HL-60 (cell line): ENCODE measurements around the gene MOB3B.

Experiments
- DNase-seq, 2 experiments: peaks; one replicate each; pipeline ENCODE4 v3.0.0-alpha.2; 2010 to 2020; ENCODE audit warnings: low read depth in 1 of 2, low spot score in 1 of 2
- H3K27ac ChIP-seq: fragments of 250-450 bp; sonication (Bioruptor Pico); replicated peaks from 2 replicates; pipeline ENCODE4 v1.5.1; 2020; ENCODE audit warnings: mild to moderate bottlenecking, moderate library complexity
- H3K27me3 ChIP-seq: fragments of 250-450 bp; sonication (Bioruptor Pico); 2 replicates; pipeline ENCODE4 v1.5.1; 2021; ENCODE audit warnings: mild to moderate bottlenecking, moderate library complexity; ENCODE audit not compliant: insufficient read depth, poor library complexity, severe bottlenecking
- H3K4me3 ChIP-seq: replicated peaks from 2 replicates; pipeline ENCODE4 v1.5.1; 2011; ENCODE audit warnings: mild to moderate bottlenecking, control low read depth, low read length; ENCODE audit not compliant: insufficient read depth
- CTCF ChIP-seq: IDR thresholded peaks from one replicate; pipeline ENCODE4 v1.5.1; 2011; ENCODE audit warnings: low read length, control low read depth, inconsistent platforms; ENCODE audit not compliant: insufficient read depth
- GABPA ChIP-seq: IDR thresholded peaks from 2 replicates; pipeline ENCODE4 v1.6.1; 2012; ENCODE audit warnings: low read depth
- POLR2AphosphoS5 ChIP-seq: IDR thresholded peaks from 2 replicates; pipeline ENCODE4 v1.6.1; 2012; ENCODE audit warnings: low read depth
- REST ChIP-seq: IDR thresholded peaks from 2 replicates; pipeline ENCODE4 v1.6.1; 2012; ENCODE audit warnings: low read depth; ENCODE audit not compliant: insufficient replicate concordance
- SPI1 ChIP-seq: IDR thresholded peaks from 2 replicates; pipeline ENCODE4 v1.6.1; 2012; ENCODE audit warnings: low read depth, mild to moderate bottlenecking, borderline replicate concordance

Gene MOB3B

GRCh38 chr9:27382975-27383374 lies 146.6 kb downstream of the MOB3B start:
- Histone ChIP-seq H3K27me3 (no peaks in the 10 kb centered on the region), H3K4me3 (no peak overlapping the region), H3K27ac (no peak overlapping the region)
- TF ChIP-seq POLR2AphosphoS5 (no peak), REST (no peak), SPI1 (no peak)
- DNase-seq, result no peak

GRCh38 chr9:27382308-27382707 lies 147.3 kb downstream of the MOB3B start:
- H3K4me3 ChIP-seq, result no peak overlapping the region
- no peak for DNase-seq
- H3K27ac ChIP-seq, result no peak overlapping the region
- no peaks in the 10 kb centered on the region for H3K27me3 ChIP-seq
- no peak for TF ChIP-seq REST
- TF ChIP-seq SPI1, result no peak

GRCh38 chr9:27379311-27380251 lies 150.0 kb downstream of the MOB3B start:
- no peak overlapping the region for H3K27ac ChIP-seq
- no peak for TF ChIP-seq SPI1
- no peak for TF ChIP-seq GABPA
- TF ChIP-seq REST, result no peak
- no peak for TF ChIP-seq CTCF
- no peak for TF ChIP-seq POLR2AphosphoS5
- no peak overlapping the region for H3K4me3 ChIP-seq
- no peak for DNase-seq
- no peaks in the 10 kb centered on the region for H3K27me3 ChIP-seq

- no peak for DNase-seq
- H3K27me3 ChIP-seq, result no peaks in the 10 kb centered on the region
- TF ChIP-seq CTCF, result no peak
- no peak overlapping the region for H3K4me3 ChIP-seq
- no peak overlapping the region for H3K27ac ChIP-seq
Observed at GRCh38 chr9:27377811-27378456, 151.7 kb downstream of the MOB3B start.
